Osteocyte (in vitro differentiated cells): ENCODE measurements around the gene SORL1. TPM values are rescaled to one million over a fixed set of nuclear protein-coding genes. Genes with fewer than 3 reads are reported as not detected.

Experiments
- DNase-seq: peaks from one replicate; pipeline ENCODE4 v3.0.0; 2021; ENCODE audit warnings: mixed read lengths; ENCODE audit not compliant: unreplicated experiment; ENCODE audit errors: extremely low spot score
- H3K27ac Mint-ChIP-seq: one replicate; pipeline ENCODE4 v1.8.0; 2021; ENCODE audit warnings: mild to moderate bottlenecking, mixed read lengths; ENCODE audit not compliant: unreplicated experiment
- H3K27me3 Mint-ChIP-seq: one replicate; pipeline ENCODE4 v1.8.0; 2021; ENCODE audit warnings: mixed read lengths; ENCODE audit not compliant: unreplicated experiment
- H3K36me3 Mint-ChIP-seq: one replicate; pipeline ENCODE4 v1.8.0; 2021; ENCODE audit warnings: mixed read lengths; ENCODE audit not compliant: unreplicated experiment
- H3K4me1 Mint-ChIP-seq: one replicate; pipeline ENCODE4 v1.8.0; 2021; ENCODE audit warnings: mixed read lengths; ENCODE audit not compliant: unreplicated experiment
- H3K4me3 Mint-ChIP-seq: one replicate; pipeline ENCODE4 v1.8.0; 2021; ENCODE audit warnings: mild to moderate bottlenecking, moderate library complexity, mixed read lengths; ENCODE audit not compliant: unreplicated experiment
- H3K9me3 Mint-ChIP-seq: one replicate; pipeline ENCODE4 v1.8.0; 2021; ENCODE audit warnings: mixed read lengths; ENCODE audit not compliant: unreplicated experiment
- CTCF ChIP-seq: fragments of 200-600 bp; sonication (generic); IDR thresholded peaks from 2 replicates; pipeline ENCODE4 v1.5.0; 2021; ENCODE audit warnings: antibody characterized with exemption, mild to moderate bottlenecking, moderate library complexity
- total RNA-seq: library from RNA; stranded (reverse); gene quantifications from 2 replicates; pipeline ENCODE4 v1.2.1, GENCODE V29; 2021

Gene SORL1
- total RNA-seq, 1 donor from 2014 or later = 3.1 TPM

- Mint-ChIP-seq H3K27ac (peak overlapping the region; percentile 71), H3K4me1 (peaks cover 50% of the 10 kb centered on the region), H3K36me3 (no peaks in the 10 kb centered on the region), H3K27me3 (no peaks in the 10 kb centered on the region), H3K4me3 (no peak overlapping the region), H3K9me3 (no peaks in the 10 kb centered on the region)
- TF ChIP-seq CTCF = no peak
- DNase-seq = no peak
Observed at GRCh38 chr11:121465709-121466062, 13.6 kb downstream of the SORL1 start.

- Mint-ChIP-seq H3K4me3 (no peak overlapping the region), H3K4me1 (peaks cover 50% of the 10 kb centered on the region), H3K36me3 (no peaks in the 10 kb centered on the region)
Observed at GRCh38 chr11:121466063-121466794, 14.1 kb downstream of the SORL1 start.

GRCh38 chr11:121467471-121467870 lies 15.4 kb downstream of the SORL1 start:
- peaks cover 50% of the 10 kb centered on the region for H3K4me1 Mint-ChIP-seq
- DNase-seq = no peak
- no peak overlapping the region for H3K27ac Mint-ChIP-seq
- H3K4me3 Mint-ChIP-seq = no peak overlapping the region
- TF ChIP-seq CTCF = no peak
- no peaks in the 10 kb centered on the region for H3K27me3 Mint-ChIP-seq
- no peaks in the 10 kb centered on the region for H3K9me3 Mint-ChIP-seq
- H3K36me3 Mint-ChIP-seq = no peaks in the 10 kb centered on the region

More at GRCh38 chr11:121466063-121466794, 14.1 kb downstream of the SORL1 start:
- H3K9me3 Mint-ChIP-seq = no peaks in the 10 kb centered on the region
- no peaks in the 10 kb centered on the region for H3K27me3 Mint-ChIP-seq
- DNase-seq = peak; percentile 89
- peak overlapping the region; percentile 71 for H3K27ac Mint-ChIP-seq
- no peak for TF ChIP-seq CTCF

- H3K9me3 Mint-ChIP-seq = no peaks in the 10 kb centered on the region
- no peaks in the 10 kb centered on the region for H3K36me3 Mint-ChIP-seq
- H3K4me1 Mint-ChIP-seq = peaks cover 52% of the 10 kb centered on the region
- H3K27me3 Mint-ChIP-seq = no peaks in the 10 kb centered on the region
- TF ChIP-seq CTCF = no peak
- no peak for DNase-seq
- no peak overlapping the region for H3K4me3 Mint-ChIP-seq
- no peak overlapping the region for H3K27ac Mint-ChIP-seq
Observed at GRCh38 chr11:121467965-121468364, 15.9 kb downstream of the SORL1 start.

- H3K36me3 Mint-ChIP-seq = no peaks in the 10 kb centered on the region
- TF ChIP-seq CTCF = no peak
- no peaks in the 10 kb centered on the region for H3K9me3 Mint-ChIP-seq
- H3K27ac Mint-ChIP-seq = no peak overlapping the region
- H3K4me3 Mint-ChIP-seq = no peak overlapping the region
- DNase-seq = no peak
- H3K4me1 Mint-ChIP-seq = peaks cover 46% of the 10 kb centered on the region
- H3K27me3 Mint-ChIP-seq = peaks cover 4% of the 10 kb centered on the region
Observed at GRCh38 chr11:121469910-121470309, 17.8 kb downstream of the SORL1 start.
